NT2/D1 (cell line): ENCODE results near the gene CPLX1.

Experiments used
- SUZ12 ChIP-seq: IDR thresholded peaks from 2 replicates; pipeline ENCODE4 v1.6.1; 2011; ENCODE audit not compliant: insufficient read length, insufficient read depth; ENCODE audit errors: extremely low read depth
- YY1 ChIP-seq: IDR thresholded peaks from 2 replicates; pipeline ENCODE4 v1.6.1; 2011; ENCODE audit not compliant: insufficient read length, insufficient read depth
- ZNF274 ChIP-seq: IDR thresholded peaks from 2 replicates; pipeline ENCODE4 v1.6.1; 2011; ENCODE audit warnings: mild to moderate bottlenecking, low read depth, low read length

DNA sequence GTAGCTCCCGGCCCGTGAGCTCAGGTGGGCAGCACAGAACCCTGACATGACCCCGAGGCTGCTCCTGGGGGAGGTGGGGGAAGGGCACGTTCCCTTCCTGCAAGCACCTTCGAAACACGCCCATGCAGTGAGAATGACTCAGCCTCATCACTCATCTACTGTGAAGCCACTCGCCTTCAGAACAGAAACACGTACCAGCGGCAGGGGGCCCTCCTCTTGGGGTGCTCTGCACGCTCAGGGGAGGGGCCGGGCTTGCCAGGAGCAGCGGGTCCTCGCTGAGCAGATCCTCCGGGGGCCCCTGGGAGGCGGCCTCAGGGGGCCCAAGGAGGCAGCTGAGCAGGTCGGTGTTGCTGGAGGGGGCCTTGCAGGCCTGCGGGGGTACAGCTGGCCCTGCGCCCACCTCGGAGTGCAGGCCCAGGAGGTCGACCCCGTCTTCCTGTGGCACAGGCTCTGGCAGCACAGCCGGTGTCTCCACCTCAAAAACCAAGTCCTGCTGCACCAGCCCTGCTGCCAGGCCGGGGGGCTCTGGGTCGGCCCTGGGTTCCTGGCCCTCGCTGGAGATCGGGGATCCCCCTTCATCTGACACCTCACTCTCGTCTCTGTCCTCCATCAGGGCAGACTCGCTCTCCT, 40.9 kb upstream of the CPLX1 start:
- TF ChIP-seq YY1 (no peak), ZNF274 (no peak), SUZ12 (no peak)
